ENCODE data around the gene ZKSCAN5.

GRCh38 chr7:99514050-99514449, 9.6 kb downstream of the ZKSCAN5 start:
- no peak for TF ChIP-seq CTCF (IDR thresholded peaks at IDR 0.05)
- no peak for TF ChIP-seq EP300 (IDR thresholded peaks at IDR 0.05; ENCODE audit: low read depth)
- TF ChIP-seq POLR2A (IDR thresholded peaks at IDR 0.05): no peak

Data from transverse colon (tissue), 3 donors.